Measurements from ENCODE around the gene NGB. TPM values are rescaled to one million over a fixed set of nuclear protein-coding genes. Genes with fewer than 3 reads are reported as not detected.

Gene NGB
- total RNA-seq, 4 donors from 2014 or later = not detected

DNA sequence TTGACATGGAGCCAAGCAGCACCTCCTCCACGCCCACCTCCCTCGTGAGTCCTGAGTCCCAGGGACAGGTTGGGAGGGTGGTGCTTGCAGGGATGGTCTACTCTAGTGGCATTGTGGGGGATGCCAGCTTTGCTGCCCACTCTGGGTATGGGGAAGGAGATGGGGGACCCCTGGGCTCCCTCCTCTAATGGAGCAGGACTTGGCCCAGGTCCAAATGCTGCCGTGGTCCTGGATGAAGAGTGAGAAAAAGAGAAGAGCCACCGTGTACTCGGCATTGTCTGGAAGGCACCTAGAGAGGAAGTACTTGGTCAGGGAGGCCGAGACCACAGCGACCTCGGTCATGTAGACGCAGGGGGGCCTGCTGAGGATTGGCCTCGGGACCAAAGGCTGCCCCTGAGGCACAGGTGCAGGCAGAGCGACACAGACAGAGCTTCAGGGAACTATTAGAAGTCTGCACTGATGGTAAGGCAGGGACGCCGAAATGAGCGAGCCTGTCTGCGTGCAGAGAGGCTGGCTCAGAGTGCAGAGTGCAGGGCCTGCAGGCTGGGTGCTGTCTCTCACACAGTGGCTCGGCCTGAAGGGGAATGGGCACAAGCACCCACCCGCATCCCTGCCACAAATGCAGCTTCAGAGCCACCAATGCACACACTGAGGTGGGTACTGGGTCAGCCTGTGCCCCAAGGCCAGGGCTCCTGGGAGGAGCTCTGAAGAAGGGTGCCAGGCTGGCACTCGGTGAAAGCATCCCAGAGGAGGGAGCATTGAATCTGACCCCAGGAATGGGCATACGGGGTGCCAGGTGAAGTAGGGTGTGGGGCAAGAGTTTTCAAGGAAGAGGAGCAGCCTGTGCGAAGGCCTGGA lies 17.4 kb downstream of the NGB start:
- TF ChIP-seq, protein P1, sequence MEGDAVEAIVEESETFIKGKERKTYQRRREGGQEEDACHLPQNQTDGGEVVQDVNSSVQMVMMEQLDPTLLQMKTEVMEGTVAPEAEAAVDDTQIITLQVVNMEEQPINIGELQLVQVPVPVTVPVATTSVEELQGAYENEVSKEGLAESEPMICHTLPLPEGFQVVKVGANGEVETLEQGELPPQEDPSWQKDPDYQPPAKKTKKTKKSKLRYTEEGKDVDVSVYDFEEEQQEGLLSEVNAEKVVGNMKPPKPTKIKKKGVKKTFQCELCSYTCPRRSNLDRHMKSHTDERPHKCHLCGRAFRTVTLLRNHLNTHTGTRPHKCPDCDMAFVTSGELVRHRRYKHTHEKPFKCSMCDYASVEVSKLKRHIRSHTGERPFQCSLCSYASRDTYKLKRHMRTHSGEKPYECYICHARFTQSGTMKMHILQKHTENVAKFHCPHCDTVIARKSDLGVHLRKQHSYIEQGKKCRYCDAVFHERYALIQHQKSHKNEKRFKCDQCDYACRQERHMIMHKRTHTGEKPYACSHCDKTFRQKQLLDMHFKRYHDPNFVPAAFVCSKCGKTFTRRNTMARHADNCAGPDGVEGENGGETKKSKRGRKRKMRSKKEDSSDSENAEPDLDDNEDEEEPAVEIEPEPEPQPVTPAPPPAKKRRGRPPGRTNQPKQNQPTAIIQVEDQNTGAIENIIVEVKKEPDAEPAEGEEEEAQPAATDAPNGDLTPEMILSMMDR (IDR thresholded peaks at IDR 0.05; ENCODE audit: low read depth) = no peak

DNA sequence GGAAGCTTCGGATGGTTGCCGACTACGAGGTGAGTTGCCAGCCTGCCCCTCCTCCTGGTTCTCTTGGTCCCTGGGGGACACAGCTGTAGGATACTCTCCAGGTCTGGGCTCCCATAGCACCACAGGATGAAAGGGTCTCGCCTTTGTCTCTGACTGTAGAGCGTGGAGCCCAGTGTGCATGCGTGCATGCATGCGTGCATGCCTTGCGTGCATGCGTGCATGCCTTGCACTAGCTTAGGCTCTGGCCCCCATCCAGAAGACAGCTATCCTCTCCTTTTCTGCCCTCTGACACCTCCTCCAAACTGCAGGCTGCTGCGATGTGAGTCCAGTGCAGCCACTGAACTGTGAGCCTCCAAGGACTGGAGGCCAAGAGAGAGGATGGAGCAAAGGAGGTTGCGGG lies 19.1 kb downstream of the NGB start:
- TF ChIP-seq, protein P1 (IDR thresholded peaks at IDR 0.05; ENCODE audit: low read depth) = no peak

DNA sequence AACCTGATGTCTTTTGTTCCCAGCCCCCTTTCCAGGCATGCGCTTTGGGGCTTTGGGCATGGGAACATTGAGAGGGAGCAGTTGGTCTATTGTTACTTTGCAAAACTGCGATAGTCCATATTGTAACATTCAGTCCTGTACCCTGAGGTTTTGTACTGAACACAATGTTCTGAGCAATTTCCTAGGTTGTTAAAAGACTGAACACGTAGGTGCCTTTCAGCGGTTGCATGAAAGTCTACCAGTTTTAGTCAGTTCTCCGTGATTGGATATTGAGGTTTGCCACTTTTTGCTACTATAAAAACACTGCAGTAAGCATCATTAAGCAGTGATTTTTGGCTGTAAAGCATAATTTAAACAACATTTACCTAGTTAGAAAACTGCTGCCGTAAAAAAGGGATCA lies 20.1 kb downstream of the NGB start:
- TF ChIP-seq, protein P1 (IDR thresholded peaks at IDR 0.05; ENCODE audit: low read depth) = no peak

DNA sequence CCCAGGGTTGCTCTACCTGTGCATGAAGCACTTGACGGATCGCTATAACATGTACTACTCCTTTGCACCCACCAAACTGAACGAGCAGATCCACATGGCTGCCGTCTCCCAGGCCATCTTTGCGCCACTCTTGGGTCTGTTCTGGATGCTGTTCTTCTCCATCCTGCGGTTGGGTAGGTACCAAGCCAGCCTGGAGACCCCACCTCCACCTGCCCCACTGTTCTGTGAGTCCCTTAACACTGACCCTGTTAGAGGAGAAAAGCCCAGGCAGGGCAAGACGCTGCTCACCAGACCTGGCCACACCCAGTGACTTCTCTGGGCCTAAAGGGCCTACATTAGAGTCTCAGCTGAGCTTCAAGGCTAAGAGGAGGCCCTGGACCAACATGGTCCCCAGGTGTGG lies 21.7 kb downstream of the NGB start:
- TF ChIP-seq, protein P1 (IDR thresholded peaks at IDR 0.05; ENCODE audit: low read depth) = no peak

GRCh38 chr14:77248666-77249065 lies 22.3 kb downstream of the NGB start:
- TF ChIP-seq, protein P1 (IDR thresholded peaks at IDR 0.05; ENCODE audit: low read depth) = no peak

GRCh38 chr14:77246784-77247183 lies 24.2 kb downstream of the NGB start:
- TF ChIP-seq, protein P1 (IDR thresholded peaks at IDR 0.05; ENCODE audit: low read depth) = no peak

DNA sequence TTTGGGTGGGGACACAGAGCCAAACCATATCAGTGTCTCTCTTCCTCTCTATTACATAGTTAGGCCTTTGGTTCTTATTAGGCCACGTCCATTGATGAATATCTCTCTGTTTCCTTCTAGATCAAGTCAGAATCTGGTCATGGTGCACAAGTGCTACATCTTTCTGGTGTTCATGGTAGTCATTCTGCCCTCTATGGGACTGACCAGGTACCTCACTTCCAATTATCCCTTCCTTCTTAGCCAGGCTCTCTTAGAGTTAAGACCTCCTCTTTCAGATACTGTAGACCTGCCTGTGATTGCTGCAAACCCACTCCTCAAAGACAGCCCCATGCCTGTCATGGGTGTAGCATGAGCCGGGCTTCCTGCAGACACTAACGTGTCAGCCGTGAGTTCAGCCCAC lies 25.2 kb downstream of the NGB start:
- TF ChIP-seq, protein P1 (IDR thresholded peaks at IDR 0.05; ENCODE audit: low read depth) = no peak

Measured in subcutaneous adipose tissue (tissue), 4 donors.